Right cardiac atrium (tissue), 5 donors: Measurements from ENCODE around the gene PECR. TPM values are rescaled to one million over a fixed set of nuclear protein-coding genes. Genes with fewer than 3 reads are reported as not detected.

ENCODE experiments used
- ATAC-seq, 2 donors: fragments of 200-7000 bp; cut with Tn5 transposase; one replicate each; pipeline versions ENCODE4 v1.8.0 to v1.9.1; 2020; ENCODE audit warnings: moderate library complexity in 2 of 2, mild to moderate bottlenecking in 1 of 2
- DNase-seq, 3 donors: peaks; one replicate each; pipeline ENCODE4 v3.0.0-alpha.2; 2020
- H3K27ac ChIP-seq: one replicate; pipeline ENCODE4 v1.5.1; 2013; ENCODE audit warnings: mild to moderate bottlenecking, low read length, control low read depth, moderate library complexity
- H3K27me3 ChIP-seq: one replicate; pipeline ENCODE4 v1.6.1; 2013; ENCODE audit not compliant: control insufficient read depth, insufficient read depth
- H3K4me1 ChIP-seq: one replicate; pipeline ENCODE4 v1.6.1; 2013; ENCODE audit warnings: low read length; ENCODE audit not compliant: control insufficient read depth, insufficient read depth
- H3K4me3 ChIP-seq: one replicate; pipeline ENCODE4 v1.5.1; 2013; ENCODE audit warnings: low read length, control low read depth
- H3K9me3 ChIP-seq: one replicate; pipeline ENCODE4 v1.6.1; 2013; ENCODE audit warnings: low read length; ENCODE audit not compliant: control insufficient read depth
- WGBS: extraction: QIAGEN DNeasy Blood & Tissue Kit; methylation state at CpG from one replicate; pipeline ENCODE4 v1.1.7; 2013; 5-methylcytosine and 5-hydroxymethylcytosine counted together
- intact Hi-C, 4 donors: fragments of 100-400 bp; cut with DNase I; formaldehyde crosslinking; loops; one replicate each; pipeline versions ENCODE4 v1.11.0 to v1.14.0; 2022 to 2023
- polyA plus RNA-seq: library from polyadenylated mRNA; stranded (reverse); fragments of 200-250 nt; gene quantifications from one replicate; pipeline ENCODE4 v1.2.3, GENCODE V29; 2013
- total RNA-seq, 4 donors: library from RNA; stranded (reverse); fragmentation: NEBNext Ultra II Directional; extraction: Animal tissue kit (Norgen Biotek cat#: 25700); gene quantifications; one replicate each; pipeline ENCODE4 v1.2.1, GENCODE V29; 2021
- donor health status: healthy with polysubstance abuse.
- donor health status: DM: no; HTN: yes; CAD: no.
- donor health status: DM: no; HTN: no; CAD: no.
- donor health status: DM: no; HTN: yes; CAD: no; lungs with severe emphysema.
- donor health status: DM: yes; HTN: yes; CAD: no.

The PECR gene
- total and polyA plus RNA-seq, 5 donors = 2.9 to 7.9 (median 5.3) TPM

DNA sequence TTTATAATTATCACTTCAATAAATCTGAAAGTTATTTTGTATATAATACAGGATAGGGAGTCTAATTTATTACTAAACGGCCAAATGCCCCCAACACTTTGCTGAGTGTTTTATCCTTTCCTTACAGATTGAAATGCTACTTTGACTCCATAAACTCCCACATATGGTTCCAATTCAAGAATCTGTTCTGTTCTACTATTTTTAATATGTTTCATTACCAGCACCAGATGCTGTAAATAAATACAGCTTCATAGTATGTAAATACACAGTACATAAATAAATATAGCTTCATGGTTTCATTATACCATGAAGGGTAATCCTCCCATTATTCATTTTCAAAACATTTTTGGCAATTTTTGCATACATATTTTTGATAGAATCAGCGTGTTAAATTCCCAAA, 34.2 kb downstream of the PECR start:
- Histone ChIP-seq H3K4me3 (no peak overlapping the region), H3K9me3 (no peaks in the 10 kb centered on the region), H3K27me3 (no peaks in the 10 kb centered on the region), H3K27ac (no peak overlapping the region), H3K4me1 (no peaks in the 10 kb centered on the region)
- intact Hi-C loops = no loop called here
- DNase-seq = no peak
- ATAC-seq = no peak
- WGBS = 95% methylated on average over 2 of the region's 2 CpGs

DNA sequence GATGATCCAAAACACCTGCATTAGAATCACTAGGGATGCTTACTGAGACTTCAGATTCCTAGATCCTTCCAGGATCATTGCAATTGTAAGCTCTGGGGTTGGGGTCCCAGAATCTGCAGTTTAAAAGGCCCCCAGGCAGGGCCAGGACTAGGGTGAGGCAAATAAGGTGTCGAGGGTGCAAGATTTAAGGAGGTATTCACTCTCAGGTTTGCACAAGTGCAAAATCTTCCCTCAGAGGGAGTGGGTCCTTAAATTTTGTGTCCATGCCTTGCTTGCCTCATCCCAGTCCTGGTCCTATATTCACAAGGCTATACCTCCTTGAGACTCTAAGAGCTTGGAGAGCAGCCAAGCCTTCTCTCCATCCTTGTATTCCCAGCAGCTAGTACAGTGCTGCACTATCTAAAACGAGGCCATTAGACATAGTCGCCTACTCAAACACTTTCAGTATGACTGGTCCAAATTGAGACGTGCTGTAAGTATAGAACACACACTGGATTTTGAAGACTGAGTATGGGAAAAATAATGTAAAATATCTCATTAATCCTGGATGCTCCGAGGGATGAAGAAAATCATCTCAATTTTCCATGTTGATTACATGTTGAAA, 36.6 kb downstream of the PECR start:
- H3K4me3 ChIP-seq = no peak overlapping the region
- 61% methylated on average over 5 of the region's 5 CpGs for WGBS
- no peaks in the 10 kb centered on the region for H3K27me3 ChIP-seq
- H3K4me1 ChIP-seq = no peaks in the 10 kb centered on the region
- intact Hi-C loops = no loop called here
- no peak overlapping the region for H3K27ac ChIP-seq
- no peaks in the 10 kb centered on the region for H3K9me3 ChIP-seq
- DNase-seq = no peak
- no peak for ATAC-seq

DNA sequence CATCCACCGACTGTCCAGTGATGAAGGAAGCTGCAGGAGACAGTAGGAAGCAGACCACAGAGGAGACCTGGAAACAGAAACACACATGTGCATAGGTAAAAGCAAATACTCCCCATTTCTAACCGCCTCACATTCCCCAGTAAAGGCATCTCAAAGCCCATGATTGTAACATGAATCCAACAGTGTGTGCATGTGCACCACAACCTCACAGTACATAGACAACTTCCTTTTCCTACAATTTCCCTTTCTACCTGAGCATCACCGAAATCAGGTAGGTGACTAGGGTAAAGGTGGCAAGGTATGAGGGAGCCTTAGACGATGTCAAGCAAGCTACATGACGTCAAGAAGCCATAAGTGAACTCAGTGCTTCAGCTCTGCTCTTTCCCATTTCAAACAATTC, 37.7 kb downstream of the PECR start:
- intact Hi-C loops = no loop called here
- ATAC-seq (no peak), DNase-seq (no peak)
- 96% methylated on average over 5 of the region's 5 CpGs for WGBS
- Histone ChIP-seq H3K27ac (no peak overlapping the region), H3K27me3 (no peaks in the 10 kb centered on the region), H3K4me3 (no peak overlapping the region), H3K4me1 (no peaks in the 10 kb centered on the region), H3K9me3 (no peaks in the 10 kb centered on the region)

DNA sequence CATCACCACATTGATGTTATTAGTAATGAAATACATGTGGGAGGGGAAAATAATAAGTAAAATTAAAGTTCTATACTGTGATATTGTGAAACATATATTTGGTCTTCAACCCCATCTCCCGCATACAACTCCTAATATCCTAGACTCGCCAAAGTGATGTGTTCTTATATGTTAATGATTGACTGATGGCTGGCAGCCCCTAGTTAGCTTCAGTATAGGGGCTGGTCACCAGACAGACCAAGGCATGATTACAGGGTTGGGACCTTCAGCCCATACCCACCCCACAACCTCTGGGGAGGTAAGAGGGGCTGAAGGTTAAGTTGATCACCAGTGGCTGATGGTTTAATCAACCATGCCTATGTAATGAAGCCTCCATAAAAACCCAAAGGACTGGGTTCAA, 40.2 kb downstream of the PECR start:
- Histone ChIP-seq H3K9me3 (no peaks in the 10 kb centered on the region), H3K27ac (no peak overlapping the region), H3K4me1 (no peaks in the 10 kb centered on the region), H3K27me3 (no peaks in the 10 kb centered on the region), H3K4me3 (no peak overlapping the region)
- WGBS = over 99% methylated on average over 2 of the region's 2 CpGs
- ATAC-seq (no peak), DNase-seq (no peak)
- intact Hi-C loops = no loop called here

DNA sequence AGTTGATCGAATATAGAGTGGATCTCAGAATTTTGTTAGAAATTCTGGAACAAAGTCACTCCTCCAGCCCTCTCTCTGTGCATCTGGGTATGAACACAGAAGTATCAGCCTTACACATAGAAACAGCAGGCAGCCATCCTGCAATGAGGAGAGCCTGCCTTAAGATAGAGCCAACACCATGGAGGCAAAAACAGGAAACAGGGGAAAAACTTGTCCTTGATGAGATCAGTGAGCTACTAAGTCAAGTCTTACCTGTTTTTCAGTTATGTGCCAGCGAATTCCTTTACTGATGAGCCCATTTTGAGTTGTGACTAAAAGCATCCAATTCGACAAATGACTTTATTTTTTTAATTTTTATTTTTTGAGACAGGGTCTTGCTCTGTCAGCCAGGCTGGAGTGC, 41.7 kb downstream of the PECR start:
- intact Hi-C loops = loop anchor here in 1 of 4 donors (10.0 kb wide), 1 partner anchor 625 kb away; no protein-coding TSS in a partner anchor

DNA sequence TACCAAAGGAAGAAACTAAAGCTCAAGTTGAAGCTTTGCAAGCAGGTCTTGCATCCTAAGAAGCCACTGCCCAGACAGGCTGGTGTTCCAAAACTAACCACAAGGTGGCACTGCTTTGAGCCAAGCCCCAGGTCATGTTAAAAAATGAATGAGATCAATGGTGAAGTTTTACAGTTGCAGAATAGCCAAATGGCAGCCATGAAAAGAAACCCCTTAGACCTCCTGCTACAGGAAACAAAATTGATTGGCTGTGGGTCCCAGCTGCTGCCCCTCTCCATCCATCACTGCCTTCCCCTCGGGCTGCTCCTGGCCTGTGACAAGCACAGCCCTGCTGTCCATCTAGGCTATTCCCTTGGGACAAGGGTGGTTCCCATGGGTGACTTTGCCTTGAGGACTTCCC, 47.5 kb downstream of the PECR start:
- DNase-seq = peak; percentile 54 to 80 (median 69)
- intact Hi-C loops = loop anchor here in 1 of 4 donors (10.0 kb wide), 1 partner anchor 631 kb away; no protein-coding TSS in a partner anchor
- H3K27ac ChIP-seq = no peak overlapping the region
- no peaks in the 10 kb centered on the region for H3K27me3 ChIP-seq
- ATAC-seq = peak; percentile 43 to 57
- no peak overlapping the region for H3K4me3 ChIP-seq
- H3K4me1 ChIP-seq = no peaks in the 10 kb centered on the region
- 67% methylated on average over 1 of the region's 1 CpG for WGBS
- H3K9me3 ChIP-seq = no peaks in the 10 kb centered on the region

More for the DNA sequence above, 41.7 kb downstream of the PECR start:
- H3K4me1 ChIP-seq = no peaks in the 10 kb centered on the region
- H3K27ac ChIP-seq = no peak overlapping the region
- no peak for DNase-seq
- no peaks in the 10 kb centered on the region for H3K27me3 ChIP-seq
- ATAC-seq = no peak
- H3K9me3 ChIP-seq = no peaks in the 10 kb centered on the region
- WGBS = 92% methylated on average over 3 of the region's 3 CpGs
- H3K4me3 ChIP-seq = no peak overlapping the region

DNA sequence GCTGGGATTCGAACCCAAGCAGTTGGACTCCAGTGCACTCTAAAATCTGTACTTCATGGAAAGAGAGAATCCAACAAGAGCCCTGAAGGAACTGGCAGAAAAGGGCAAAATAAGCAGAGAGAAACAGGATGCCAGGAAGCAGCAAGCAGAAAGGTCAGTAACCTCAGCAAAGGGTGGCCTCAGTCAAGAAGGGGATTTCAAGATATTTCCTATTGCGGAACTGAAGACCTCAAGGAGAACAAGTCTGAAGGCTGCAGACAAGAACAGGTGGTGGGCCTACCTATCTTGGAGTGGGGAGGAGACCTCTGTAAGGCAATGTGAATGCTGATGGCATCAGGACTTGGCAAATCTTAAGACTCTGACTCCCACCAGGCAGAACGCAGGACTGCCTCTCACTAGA, 48.2 kb downstream of the PECR start:
- no peaks in the 10 kb centered on the region for H3K9me3 ChIP-seq
- ATAC-seq = no peak
- no peak overlapping the region for H3K4me3 ChIP-seq
- no peaks in the 10 kb centered on the region for H3K4me1 ChIP-seq
- intact Hi-C loops = loop anchor here in 1 of 4 donors (10.0 kb wide), 1 partner anchor 631 kb away; no protein-coding TSS in a partner anchor
- WGBS = 97% methylated on average over 3 of the region's 3 CpGs
- H3K27me3 ChIP-seq = no peaks in the 10 kb centered on the region
- DNase-seq = no peak
- H3K27ac ChIP-seq = no peak overlapping the region

DNA sequence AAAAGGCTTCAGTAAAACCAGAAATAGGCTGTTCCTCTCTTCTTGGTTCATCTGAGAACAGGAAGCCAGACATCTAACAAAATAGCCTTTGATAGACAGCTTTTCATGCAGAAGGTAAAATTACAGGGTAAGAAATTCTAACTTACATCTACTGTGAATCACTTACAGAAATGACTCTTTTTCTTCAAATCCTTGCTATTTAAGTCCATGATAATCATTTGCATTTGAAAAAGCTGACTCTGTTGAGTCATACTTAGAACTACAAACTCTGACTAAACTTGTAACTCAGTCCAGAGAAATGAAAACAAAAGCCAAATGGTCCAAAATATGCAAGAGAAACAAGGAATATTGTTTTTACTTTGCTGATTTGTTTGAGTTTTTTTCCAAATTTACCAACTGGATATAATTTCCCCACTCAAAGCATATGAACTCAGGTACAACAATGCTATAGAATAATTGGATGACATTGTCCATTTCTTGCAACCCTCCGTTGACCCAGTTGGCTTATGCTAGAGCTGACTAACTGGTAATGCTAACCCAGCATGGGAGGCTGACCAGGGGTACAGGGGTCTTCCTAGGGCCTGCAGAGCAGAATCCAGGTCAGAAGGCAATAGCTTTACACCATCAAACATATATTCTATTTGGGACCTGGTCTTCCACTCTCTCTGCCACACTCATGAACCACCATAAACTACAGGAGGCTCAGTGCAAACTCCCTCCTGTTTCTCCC, 49.5 kb downstream of the PECR start:
- Histone ChIP-seq H3K4me3 (no peak overlapping the region), H3K27ac (no peak overlapping the region), H3K27me3 (no peaks in the 10 kb centered on the region), H3K4me1 (no peaks in the 10 kb centered on the region), H3K9me3 (no peaks in the 10 kb centered on the region)
- DNase-seq = no peak
- intact Hi-C loops = loop anchor here in 1 of 4 donors (10.0 kb wide), 1 partner anchor 633 kb away; no protein-coding TSS in a partner anchor
- 95% methylated on average over 1 of the region's 1 CpG for WGBS
- no peak for ATAC-seq

DNA sequence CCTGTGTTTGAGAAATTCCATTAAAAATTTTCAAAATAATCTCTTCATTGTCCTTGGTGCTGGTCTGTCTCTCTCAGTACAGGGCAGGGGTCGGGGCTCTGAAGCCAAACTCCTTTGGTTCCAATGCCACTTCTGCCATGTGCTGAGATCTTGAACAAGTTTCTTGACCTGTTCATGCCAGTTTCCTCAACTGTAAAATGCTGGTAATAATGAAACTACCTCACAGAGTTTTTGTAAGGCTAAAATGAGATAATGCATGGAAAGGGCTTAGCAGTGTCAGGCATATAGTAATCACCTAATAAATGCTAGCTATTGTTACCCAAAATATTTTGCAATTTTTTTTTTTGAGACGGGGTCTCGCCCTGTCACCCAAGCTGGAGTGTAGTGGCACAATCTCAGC, 51.4 kb downstream of the PECR start:
- 95% methylated on average over 3 of the region's 3 CpGs for WGBS
- Histone ChIP-seq H3K4me1 (no peaks in the 10 kb centered on the region), H3K4me3 (no peak overlapping the region), H3K27ac (no peak overlapping the region), H3K27me3 (no peaks in the 10 kb centered on the region), H3K9me3 (no peaks in the 10 kb centered on the region)
- DNase-seq (no peak), ATAC-seq (no peak)
- intact Hi-C loops = loop anchor here in 1 of 4 donors (10.0 kb wide), 1 partner anchor 635 kb away; no protein-coding TSS in a partner anchor

DNA sequence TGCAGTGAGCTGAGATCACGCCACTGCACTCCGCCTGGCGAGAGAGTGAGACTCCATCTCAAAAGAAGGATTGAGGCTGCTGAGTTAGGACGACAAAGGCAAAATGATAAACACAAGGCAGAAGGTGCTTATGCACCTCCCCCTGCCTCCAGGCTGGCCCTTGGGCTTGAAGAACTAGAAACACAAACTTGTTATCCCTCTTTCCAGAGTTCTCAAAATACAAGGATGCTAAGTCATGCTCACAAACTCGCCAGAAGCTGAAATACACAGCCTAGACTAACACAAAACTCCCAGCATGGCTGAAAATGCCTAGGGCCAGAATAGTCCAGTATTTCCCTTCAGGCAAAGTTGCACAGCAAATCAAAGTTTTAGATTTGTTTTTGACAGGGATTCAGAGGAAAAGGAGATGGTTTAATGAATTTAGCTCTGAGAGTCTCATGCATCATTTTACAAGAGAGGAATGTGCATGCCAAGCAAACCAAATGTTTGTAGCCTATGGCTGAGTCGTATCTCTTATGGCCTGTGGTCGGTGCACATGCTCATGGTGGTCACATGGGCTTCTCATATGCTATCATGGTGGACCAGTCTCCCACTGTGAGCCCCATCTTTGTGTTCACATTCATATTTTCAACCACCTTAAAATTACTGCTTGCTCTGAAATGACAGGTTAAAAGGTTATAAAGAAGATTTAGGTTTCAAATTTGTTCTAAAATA, 52.0 kb downstream of the PECR start:
- DNase-seq (no peak), ATAC-seq (no peak)
- 92% methylated on average over 7 of the region's 7 CpGs for WGBS
- Histone ChIP-seq H3K27ac (no peak overlapping the region), H3K9me3 (no peaks in the 10 kb centered on the region), H3K4me3 (no peak overlapping the region), H3K4me1 (no peaks in the 10 kb centered on the region), H3K27me3 (no peaks in the 10 kb centered on the region)
- intact Hi-C loops = loop anchor here in 1 of 4 donors (10.0 kb wide), 1 partner anchor 635 kb away; no protein-coding TSS in a partner anchor

DNA sequence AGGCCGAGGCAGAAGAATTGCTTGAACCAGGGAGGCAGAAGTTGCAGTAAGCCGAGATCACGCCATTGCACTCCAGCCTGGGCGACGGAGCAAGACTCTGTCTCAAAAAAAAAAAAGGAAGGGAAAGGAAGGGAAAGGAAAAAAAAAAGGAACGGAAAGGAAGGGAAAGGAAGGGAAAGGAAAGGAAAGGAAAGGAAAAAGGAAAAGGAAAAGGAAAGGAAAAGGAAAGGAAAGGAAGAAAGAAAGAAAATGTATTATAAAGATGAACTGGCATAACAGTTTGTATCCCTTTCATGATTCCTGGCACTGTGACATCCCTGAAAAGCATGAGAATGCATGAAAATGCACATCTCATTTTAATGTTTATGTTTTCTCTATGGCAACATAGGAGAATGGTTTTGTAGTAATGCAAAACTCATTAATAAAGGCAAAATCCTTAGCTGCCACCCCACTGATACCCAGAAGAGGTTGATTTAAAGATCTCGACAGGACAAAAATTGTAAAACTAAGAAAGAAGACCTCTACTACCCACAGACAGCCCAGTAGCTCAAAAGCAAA, 56.8 kb downstream of the PECR start:
- intact Hi-C loops = no loop called here
- ATAC-seq (no peak), DNase-seq (no peak)
- no peak overlapping the region for H3K27ac ChIP-seq
- no peaks in the 10 kb centered on the region for H3K4me1 ChIP-seq
- WGBS = 95% methylated on average over 7 of the region's 7 CpGs
- H3K27me3 ChIP-seq = no peaks in the 10 kb centered on the region
- H3K4me3 ChIP-seq = no peak overlapping the region
- no peaks in the 10 kb centered on the region for H3K9me3 ChIP-seq
